Pancreas (tissue), 10 donors: ENCODE measurements around the gene DMGDH. TPM values are rescaled to one million over a fixed set of nuclear protein-coding genes. Genes with fewer than 3 reads are reported as not detected.
A peak's percentile ranks its signal among the peaks of the same experiment; 100 is the strongest.

ENCODE experiments used
- ATAC-seq, 4 donors: fragments of 200-7000 bp; cut with Tn5 transposase; one replicate each; pipeline versions ENCODE4 v1.8.0 to v1.9.1; 2020; ENCODE audit warnings: mild to moderate bottlenecking in 4 of 4, moderate library complexity in 4 of 4
- DNase-seq, 6 donors: peaks; one replicate each; pipeline ENCODE4 v3.0.0-alpha.2; 2020
- FAIRE-seq: peaks from 2 replicates; lab custom pipeline; 2012; peaks lifted over from hg19 to GRCh38; lab: Jason Lieb, UNC
- H3K27ac ChIP-seq, 4 donors: fragments of 200-600 bp; sonication (generic); 1 replicate in 3 of 4; 2 replicates in 1 of 4; pipeline versions ENCODE4 v1.5.0 to v1.8.0; 2020
- H3K27me3 ChIP-seq, 4 donors: fragments of 200-600 bp; one replicate each; pipeline ENCODE4 v1.8.0; 2021
- H3K36me3 ChIP-seq, 3 donors: fragments of 200-600 bp; sonication (generic) in 1 of 3; one replicate each; pipeline versions ENCODE4 v1.5.0 to v1.8.0; 2020 to 2021
- H3K4me1 ChIP-seq, 3 donors: fragments of 200-600 bp; one replicate each; pipeline ENCODE4 v1.8.0; 2021
- H3K4me3 ChIP-seq, 4 donors: fragments of 200-600 bp; sonication (generic) in 2 of 4; one replicate each; pipeline versions ENCODE4 v1.5.0 to v1.8.0; 2020 to 2021
- H3K9me3 ChIP-seq, 4 donors: fragments of 200-600 bp; one replicate each; pipeline ENCODE4 v1.8.0; 2021
- WGBS, 2 donors: extraction: QIAGEN DNeasy Blood & Tissue Kit; methylation state at CpG; one replicate each; pipeline ENCODE4 v1.1.7; 2013; 5-methylcytosine and 5-hydroxymethylcytosine counted together
- intact Hi-C, 3 donors: fragments of 100-400 bp; cut with DNase I; formaldehyde crosslinking; loops; one replicate each; pipeline versions ENCODE4 v1.11.1 to v1.14.2; 2022
- polyA plus RNA-seq, 2 donors: library from polyadenylated mRNA; stranded (reverse); fragments of 200-250 nt; gene quantifications; one replicate each; pipeline ENCODE4 v1.2.3, GENCODE V29; 2013
- total RNA-seq, 6 donors: library from RNA; stranded (reverse); fragmentation: NEBNext Ultra II Directional in 4 of 6; extraction: Animal tissue kit (Norgen Biotek cat#: 25700) in 4 of 6; gene quantifications; one replicate each; pipeline versions ENCODE4 v1.2.1 to v1.2.4, GENCODE V29; 2021 to 2023
- TF ChIP-seq, protein P1 (sequence below), 4 donors: fragments of 200-600 bp; sonication (generic) in 3 of 4; IDR thresholded peaks; one replicate each; pipeline versions ENCODE4 v1.5.0 to v1.8.0; 2021; ENCODE audit warnings: antibody characterized with exemption in 4 of 4
- donor health status: healthy with polysubstance abuse.
- donor health status: DM: no; HTN: no; CAD: no; lungs with moderate emphysema.
- donor health status: DM: no; HTN: no; CAD: no.
- donor health status: control.
- donor health status: control.
- donor health status: Bipolar disorder and iron deficiency.
- donor health status: DM: yes; HTN: yes; CAD: no.
- donor health status: DM: no; HTN: no; CAD: no.
- donor health status: DM: no; HTN: no; CAD: no.
- donor health status: DM: yes; HTN: yes; CAD: no.

DMGDH gene
- total and polyA plus RNA-seq, 8 donors: 0.23 to 4.9 (median 1.5) TPM

DNA sequence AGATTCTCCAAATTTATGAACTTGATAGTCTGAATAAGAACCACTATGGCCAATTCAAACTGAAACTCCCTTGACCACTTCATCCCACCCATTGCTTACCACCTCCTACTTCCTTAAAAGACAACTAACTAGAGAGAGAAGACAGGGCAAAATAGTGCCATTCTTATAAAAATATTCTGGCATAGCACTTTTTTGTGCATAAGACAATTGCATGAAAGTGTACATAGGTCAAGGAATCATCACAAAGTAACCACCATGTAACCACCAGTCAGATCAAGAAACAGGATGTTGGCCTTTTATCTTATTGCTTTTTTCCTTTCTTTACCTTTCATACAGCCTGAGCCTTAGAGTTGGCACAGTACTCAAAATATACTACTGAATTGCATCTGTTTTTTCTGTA, 76.3 kb downstream of the DMGDH start:
- no peak overlapping the region for H3K4me3 ChIP-seq
- no peak for ATAC-seq
- no peaks in the 10 kb centered on the region for H3K36me3 ChIP-seq
- no peak for FAIRE-seq
- H3K27me3 ChIP-seq: no peaks in the 10 kb centered on the region
- intact Hi-C loops: no loop called here
- TF ChIP-seq, protein P1, sequence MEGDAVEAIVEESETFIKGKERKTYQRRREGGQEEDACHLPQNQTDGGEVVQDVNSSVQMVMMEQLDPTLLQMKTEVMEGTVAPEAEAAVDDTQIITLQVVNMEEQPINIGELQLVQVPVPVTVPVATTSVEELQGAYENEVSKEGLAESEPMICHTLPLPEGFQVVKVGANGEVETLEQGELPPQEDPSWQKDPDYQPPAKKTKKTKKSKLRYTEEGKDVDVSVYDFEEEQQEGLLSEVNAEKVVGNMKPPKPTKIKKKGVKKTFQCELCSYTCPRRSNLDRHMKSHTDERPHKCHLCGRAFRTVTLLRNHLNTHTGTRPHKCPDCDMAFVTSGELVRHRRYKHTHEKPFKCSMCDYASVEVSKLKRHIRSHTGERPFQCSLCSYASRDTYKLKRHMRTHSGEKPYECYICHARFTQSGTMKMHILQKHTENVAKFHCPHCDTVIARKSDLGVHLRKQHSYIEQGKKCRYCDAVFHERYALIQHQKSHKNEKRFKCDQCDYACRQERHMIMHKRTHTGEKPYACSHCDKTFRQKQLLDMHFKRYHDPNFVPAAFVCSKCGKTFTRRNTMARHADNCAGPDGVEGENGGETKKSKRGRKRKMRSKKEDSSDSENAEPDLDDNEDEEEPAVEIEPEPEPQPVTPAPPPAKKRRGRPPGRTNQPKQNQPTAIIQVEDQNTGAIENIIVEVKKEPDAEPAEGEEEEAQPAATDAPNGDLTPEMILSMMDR (IDR thresholded peaks at IDR 0.05): no peak
- no peak for DNase-seq
- H3K4me1 ChIP-seq: no peaks in the 10 kb centered on the region
- no peaks in the 10 kb centered on the region for H3K9me3 ChIP-seq
- H3K27ac ChIP-seq: no peak overlapping the region

GRCh38 chr5:78992146-78992545, 77.3 kb downstream of the DMGDH start:
- DNase-seq: no peak
- intact Hi-C loops: no loop called here
- H3K4me3 ChIP-seq: no peak overlapping the region
- TF ChIP-seq, protein P1 (IDR thresholded peaks at IDR 0.05): no peak
- H3K9me3 ChIP-seq: no peaks in the 10 kb centered on the region
- WGBS, 2 donors: 81 to 88% methylated on average over 2 of the region's 2 CpGs
- no peaks in the 10 kb centered on the region for H3K4me1 ChIP-seq
- FAIRE-seq: no peak
- no peak overlapping the region for H3K27ac ChIP-seq
- no peaks in the 10 kb centered on the region for H3K36me3 ChIP-seq
- H3K27me3 ChIP-seq: no peaks in the 10 kb centered on the region
- no peak for ATAC-seq

DNA sequence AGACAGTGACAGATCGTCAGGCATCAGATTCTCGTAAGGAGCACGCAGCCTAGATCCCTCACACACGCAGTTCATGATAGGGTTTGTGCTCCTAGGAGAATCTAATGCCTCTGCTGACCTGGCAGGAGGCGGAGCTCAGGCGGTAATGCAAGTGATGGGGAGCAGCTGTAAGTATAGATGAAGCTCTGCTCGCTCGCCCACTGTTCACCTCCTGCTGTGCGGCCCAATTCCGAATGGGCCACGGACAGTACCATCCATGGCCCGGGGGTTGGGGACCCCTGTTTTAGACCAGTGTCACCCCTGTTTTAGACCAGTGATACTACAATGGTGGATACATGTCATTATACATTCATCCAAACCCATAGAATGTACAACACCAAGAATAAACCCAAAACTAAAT, 80.4 kb downstream of the DMGDH start:
- ATAC-seq: no peak
- no peak for FAIRE-seq
- Histone ChIP-seq H3K27ac (no peak overlapping the region), H3K4me3 (no peak overlapping the region), H3K36me3 (no peaks in the 10 kb centered on the region), H3K9me3 (no peaks in the 10 kb centered on the region), H3K4me1 (peaks cover 0 to 10% (median 0%) of the 10 kb centered on the region in 3 donors), H3K27me3 (no peaks in the 10 kb centered on the region)
- 93% methylated on average over 12 of the region's 12 CpGs for WGBS, 2 donors
- TF ChIP-seq, protein P1 (IDR thresholded peaks at IDR 0.05): no peak
- intact Hi-C loops: no loop called here
- DNase-seq: no peak

DNA sequence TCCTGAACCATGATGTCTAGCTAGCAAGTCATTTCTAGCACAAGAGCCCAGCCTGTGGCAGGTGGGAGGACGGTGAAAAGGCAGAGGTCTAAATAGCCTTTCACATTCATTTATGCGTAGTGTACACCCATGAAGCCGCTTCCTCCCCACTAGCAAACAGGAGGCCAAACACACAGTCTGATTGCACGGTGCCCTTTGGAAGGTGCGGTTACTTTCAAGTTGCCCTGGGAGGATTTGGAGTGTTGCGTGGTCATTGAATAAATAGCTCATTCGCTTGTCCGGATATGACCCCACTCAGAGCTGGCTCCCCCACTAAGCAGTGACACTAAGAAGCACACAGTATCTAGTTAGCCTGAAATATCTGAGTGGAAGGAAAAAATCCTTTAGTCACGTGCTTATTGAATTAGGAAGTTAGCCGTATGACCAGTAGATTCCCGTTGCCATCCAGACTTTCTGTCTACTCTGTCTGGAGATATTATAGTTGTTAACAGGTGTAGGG, 83.7 kb downstream of the DMGDH start:
- H3K4me3 ChIP-seq: peak overlapping the region; percentile 68 to 82 (median 78)
- H3K27ac ChIP-seq: peak overlapping the region; percentile 91 to 98 (median 96)
- peak in 4 of 6 donors; percentile 40 to 58 (median 46) for DNase-seq
- ATAC-seq: peak; percentile 13 to 54 (median 40)
- H3K27me3 ChIP-seq: no peaks in the 10 kb centered on the region
- H3K9me3 ChIP-seq: no peaks in the 10 kb centered on the region
- FAIRE-seq: no peak
- intact Hi-C loops: no loop called here
- peaks cover 9 to 21% (median 15%) of the 10 kb centered on the region in 3 donors for H3K4me1 ChIP-seq
- WGBS, 2 donors: 2 to 3% methylated on average over 11 of the region's 11 CpGs
- H3K36me3 ChIP-seq: no peaks in the 10 kb centered on the region
- TF ChIP-seq, protein P1 (IDR thresholded peaks at IDR 0.05): no peak

DNA sequence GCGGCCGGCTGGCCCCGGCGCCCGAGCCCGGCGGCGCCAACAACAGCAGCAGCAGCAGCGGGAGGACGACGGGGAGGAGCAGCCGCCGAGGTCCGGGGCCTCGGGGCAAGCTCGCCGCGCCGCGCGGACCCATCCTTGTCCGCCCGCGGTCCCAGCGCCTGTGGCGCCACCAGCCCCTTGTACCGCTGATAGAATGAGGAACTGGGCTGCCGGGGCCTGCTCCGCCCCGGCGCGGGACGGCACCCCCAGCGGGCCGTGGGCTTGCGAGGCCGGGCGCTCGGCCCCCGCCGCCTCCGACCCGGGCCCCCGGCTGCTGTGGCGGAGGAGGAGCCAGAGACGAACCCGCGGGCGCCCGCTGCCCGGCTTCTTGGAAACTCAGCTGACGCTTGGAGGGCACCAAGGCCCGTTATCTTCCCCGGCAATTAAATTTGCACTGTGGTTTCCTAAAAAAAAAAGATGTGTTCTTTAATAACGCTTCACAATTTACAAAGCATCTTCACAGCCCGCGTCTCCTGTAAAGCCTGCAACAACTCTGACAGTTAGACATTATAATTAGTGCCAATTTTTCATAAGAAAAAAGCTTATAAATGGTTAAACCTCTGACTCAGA, 84.3 kb downstream of the DMGDH start, which contains the start of gene ARSB:
TSS of gene ARSB (minus strand) at position 195 of the 609 bp plus-strand sequence. CDS start at position 133, 62 bp downstream.
- Histone ChIP-seq H3K9me3 (no peaks in the 10 kb centered on the region), H3K27me3 (no peaks in the 10 kb centered on the region), H3K4me1 (peaks cover 9 to 21% (median 18%) of the 10 kb centered on the region in 3 donors), H3K27ac (peak within 1 kb of the TSS; percentile 91 to 98 (median 96)), H3K4me3 (peak within 1 kb of the TSS; percentile 68 to 82 (median 78)), H3K36me3 (no peaks in the 10 kb centered on the region)
- ATAC-seq (peak; percentile 40 to 59 (median 44)), DNase-seq (peak in 3 of 6 donors; percentile 30 to 78 (median 54)), FAIRE-seq (no peak)
- intact Hi-C loops: no loop called here
- TF ChIP-seq, protein P1 (IDR thresholded peaks at IDR 0.05): no peak
- WGBS, 2 donors: 1% methylated on average over 35 to 57 of the region's 57 CpGs
